NCI-H226 (cell line): ENCODE data around the gene PCDHA12.
"Not testable (repeated sequence)": the region's sequence is repeated elsewhere in the genome, so short reads cannot be mapped to it uniquely, and the experiment has no call there.

Source experiments
- DNase-seq: peaks from one replicate; pipeline ENCODE4 v3.0.0-alpha.2; 2015

PCDHA12 gene

DNA sequence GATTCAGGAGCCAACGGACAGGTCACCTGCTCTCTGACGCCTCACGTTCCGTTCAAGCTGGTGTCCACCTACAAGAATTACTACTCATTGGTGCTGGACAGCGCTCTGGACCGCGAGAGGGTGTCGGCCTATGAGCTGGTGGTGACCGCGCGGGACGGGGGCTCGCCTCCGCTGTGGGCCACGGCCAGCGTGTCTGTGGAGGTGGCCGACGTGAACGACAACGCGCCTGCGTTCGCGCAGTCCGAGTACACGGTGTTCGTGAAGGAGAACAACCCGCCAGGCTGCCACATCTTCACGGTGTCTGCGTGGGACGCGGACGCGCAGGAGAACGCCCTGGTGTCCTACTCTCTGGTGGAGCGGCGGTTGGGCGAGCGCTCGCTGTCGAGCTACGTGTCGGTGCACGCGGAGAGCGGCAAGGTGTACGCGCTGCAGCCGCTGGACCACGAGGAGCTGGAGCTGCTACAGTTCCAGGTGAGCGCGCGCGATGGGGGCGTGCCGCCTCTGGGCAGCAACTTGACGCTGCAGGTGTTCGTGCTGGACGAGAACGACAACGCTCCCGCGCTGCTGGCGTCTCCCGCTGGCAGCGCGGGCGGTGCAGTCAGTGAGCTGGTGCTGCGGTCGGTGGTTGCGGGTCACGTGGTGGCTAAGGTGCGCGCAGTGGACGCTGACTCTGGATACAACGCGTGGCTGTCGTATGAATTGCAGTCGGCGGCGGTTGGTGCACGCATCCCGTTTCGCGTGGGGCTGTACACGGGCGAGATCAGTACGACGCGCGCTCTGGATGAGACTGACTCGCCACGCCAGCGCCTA, 17.7 kb upstream of the PCDHA12 start:
- DNase-seq = no peak

GRCh38 chr5:140857987-140858240, 17.2 kb upstream of the PCDHA12 start:
- no peak for DNase-seq

GRCh38 chr5:140862441-140863295, 12.4 kb upstream of the PCDHA12 start:
- no peak for DNase-seq

DNA sequence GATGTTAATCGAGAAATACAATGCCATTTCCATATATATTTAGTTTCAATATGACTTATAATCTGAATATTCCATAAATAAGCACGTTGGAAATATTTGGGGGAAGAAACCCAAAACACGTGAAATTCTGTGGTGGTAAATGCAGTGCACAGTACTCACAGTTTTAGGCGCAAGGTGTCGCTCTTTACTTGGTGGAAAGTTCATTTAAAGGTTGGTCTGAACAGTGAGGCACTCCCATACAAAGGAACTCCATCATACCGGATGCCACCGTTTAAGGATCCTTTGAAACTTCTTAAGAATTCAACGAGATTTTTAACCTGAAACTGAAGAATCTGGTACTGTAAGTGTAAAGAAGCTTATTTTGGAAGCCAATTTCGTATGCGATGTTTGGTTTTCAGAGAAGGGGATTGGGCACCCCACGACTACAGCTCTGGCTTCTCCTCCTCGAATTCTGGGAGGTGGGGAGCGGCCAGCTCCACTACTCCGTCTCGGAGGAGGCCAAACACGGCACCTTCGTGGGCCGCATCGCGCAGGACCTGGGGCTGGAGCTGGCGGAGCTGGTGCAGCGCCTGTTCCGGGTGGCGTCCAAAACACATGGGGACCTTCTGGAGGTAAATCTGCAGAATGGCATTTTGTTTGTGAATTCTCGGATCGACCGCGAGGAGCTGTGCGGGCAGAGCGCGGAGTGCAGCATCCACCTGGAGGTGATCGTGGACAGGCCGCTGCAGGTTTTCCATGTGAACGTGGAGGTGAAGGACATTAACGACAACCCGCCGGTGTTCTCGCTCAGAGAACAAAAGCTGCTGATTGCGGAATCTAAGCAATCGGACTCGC, 6.2 kb upstream of the PCDHA12 start, which contains the start of gene PCDHA11:
TSS of gene PCDHA11 (plus strand) at position 237 of the 834 bp plus-strand sequence. CDS start at position 384, 147 bp downstream.
- peak; percentile 10 for DNase-seq

GRCh38 chr5:140869555-140869886, 5.6 kb upstream of the PCDHA12 start:
- DNase-seq = no peak

DNA sequence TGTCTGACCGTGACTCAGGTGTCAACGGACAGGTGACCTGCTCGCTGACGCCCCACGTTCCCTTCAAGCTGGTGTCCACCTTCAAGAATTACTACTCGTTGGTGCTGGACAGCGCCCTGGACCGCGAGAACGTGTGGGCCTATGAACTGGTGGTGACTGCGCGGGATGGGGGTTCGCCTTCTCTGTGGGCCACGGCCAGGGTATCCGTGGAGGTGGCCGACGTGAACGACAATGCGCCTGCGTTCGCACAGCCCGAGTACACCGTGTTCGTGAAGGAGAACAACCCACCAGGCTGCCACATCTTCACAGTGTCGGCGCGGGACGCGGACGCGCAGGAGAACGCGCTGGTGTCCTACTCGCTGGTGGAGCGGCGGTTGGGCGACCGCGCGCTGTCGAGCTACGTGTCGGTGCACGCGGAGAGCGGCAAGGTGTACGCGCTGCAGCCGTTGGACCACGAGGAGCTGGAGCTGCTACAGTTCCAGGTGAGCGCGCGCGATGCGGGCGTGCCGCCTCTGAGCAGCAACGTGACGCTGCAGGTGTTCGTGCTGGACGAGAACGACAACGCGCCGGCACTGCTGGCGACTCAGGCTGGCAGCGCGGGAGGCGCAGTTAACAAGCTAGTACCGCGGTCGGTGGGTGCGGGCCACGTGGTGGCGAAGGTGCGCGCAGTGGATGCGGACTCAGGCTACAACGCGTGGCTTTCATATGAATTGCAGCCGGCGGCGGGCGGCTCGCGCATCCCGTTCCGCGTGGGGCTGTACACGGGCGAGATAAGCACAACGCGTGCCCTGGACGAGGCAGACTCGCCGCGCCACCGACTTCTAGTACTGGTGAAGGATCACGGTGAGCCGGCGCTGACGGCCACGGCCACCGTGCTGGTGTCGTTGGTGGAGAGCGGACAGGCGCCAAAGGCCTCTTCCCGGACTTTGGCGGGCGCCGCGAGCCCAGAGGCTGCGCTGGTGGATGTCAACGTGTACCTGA, 4.6 kb upstream of the PCDHA12 start:
- DNase-seq = no peak

- not testable (repeated sequence) for DNase-seq
These were observed 1.6 kb downstream of the PCDHA12 start for GRCh38 chr5:140876541-140877261.

DNA sequence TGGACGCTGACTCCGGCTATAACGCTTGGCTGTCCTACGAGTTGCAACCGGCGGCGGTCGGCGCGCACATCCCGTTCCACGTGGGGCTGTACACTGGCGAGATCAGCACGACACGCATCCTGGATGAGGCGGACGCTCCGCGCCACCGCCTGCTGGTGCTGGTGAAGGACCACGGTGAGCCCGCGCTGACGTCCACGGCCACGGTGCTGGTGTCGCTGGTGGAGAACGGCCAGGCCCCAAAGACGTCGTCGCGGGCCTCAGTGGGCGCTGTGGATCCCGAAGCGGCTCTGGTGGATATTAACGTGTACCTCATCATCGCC, 2.1 kb downstream of the PCDHA12 start:
- no peak for DNase-seq

GRCh38 chr5:140881889-140882590, 6.9 kb downstream of the PCDHA12 start, which contains the start of gene PCDHA13:
PCDHA13 (plus strand) TSS chr5:140882124; CDS start chr5:140882269, 145 bp downstream.
- DNase-seq = peak; percentile 27

- DNase-seq = peak; percentile 16
These were observed 7.4 kb downstream of the PCDHA12 start for GRCh38 chr5:140882591-140882899.

- no peak for DNase-seq
These were observed 8.3 kb downstream of the PCDHA12 start for GRCh38 chr5:140883373-140883772.

- DNase-seq = no peak
These were observed 9.0 kb downstream of the PCDHA12 start for GRCh38 chr5:140883927-140884697.

DNA sequence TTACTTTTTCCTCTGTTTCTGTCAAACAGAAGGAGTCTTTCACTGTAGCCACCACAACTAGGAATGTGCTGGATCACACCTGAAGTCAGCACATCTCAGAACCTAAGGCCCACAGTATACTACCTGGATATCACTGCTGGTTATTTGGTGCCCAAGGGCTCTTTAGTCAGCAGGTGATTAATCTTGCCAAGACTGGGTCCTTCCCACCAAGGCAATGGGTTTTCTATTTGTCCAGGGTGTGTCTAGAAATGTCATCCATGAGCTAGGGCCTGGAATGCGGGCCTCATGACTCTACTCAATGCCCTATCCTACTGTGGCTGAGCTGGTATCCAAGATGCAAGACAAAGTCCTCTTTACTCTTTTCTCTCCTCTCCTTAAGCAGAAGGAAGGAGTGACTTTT, 41.2 kb downstream of the PCDHA12 start:
- DNase-seq = no peak

DNA sequence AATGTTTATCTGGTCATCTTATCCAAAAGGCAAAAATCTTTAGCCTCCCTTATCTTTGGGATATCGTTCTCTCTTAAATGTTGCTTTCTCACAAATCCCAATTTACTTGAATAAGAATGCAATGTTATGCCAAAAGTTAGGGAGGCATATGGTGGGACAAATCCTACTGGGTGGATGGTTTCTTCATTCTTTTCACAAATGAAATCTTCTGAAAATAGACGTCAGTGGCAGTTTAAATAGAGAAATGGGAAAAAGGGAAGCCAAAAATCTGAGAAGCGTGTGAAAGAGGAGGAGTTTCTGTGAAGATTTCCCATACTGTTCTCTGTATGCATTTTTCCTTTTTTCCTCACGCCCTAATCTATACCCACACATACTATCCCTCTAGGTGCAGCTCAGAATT, 48.5 kb downstream of the PCDHA12 start:
- DNase-seq = no peak

GRCh38 chr5:140925806-140926442, 50.8 kb downstream of the PCDHA12 start, which contains the start of gene PCDHAC1:
PCDHAC1 (plus strand) TSS chr5:140926299; CDS start chr5:140926893, 594 bp downstream.
- DNase-seq = peak; percentile 52

DNA sequence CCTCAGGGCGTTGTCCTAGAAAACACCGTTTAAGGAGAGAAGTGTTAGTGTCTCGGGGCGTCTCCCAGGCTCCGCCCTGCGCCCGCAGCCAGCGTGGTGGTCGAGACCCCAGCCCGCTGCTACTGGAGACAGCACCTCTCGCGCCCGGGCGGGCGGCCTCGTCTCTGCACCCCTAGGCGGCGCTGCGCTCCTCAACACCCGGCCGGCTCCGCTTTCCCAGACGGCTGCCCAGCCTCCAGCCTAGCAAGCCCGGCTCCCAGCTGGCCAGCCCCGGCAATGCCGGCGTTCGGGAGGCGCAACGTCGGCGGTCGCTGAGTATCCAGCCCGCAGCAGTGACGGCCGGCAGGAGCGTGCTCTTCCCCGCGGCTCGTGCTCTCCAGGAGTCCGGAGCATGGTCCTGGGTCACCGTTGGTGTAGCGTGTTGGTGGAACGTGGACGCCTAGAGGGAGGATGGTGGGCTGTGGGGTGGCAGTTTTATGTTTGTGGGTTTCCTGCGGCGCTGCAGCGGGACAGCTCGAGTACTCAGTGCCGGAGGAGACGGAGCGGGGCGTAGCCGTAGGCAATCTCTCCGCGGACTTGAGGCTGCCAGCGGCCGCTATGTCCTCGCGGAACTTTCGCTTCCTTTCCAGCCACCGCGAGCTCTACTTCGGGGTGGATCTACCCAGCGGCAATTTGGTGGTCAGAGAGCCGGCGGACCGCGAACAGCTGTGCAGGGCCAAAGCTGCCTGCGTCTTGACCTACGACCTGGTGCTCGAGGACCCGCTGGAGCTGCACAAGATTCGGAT, 51.5 kb downstream of the PCDHA12 start:
- DNase-seq = peak; percentile 65

DNA sequence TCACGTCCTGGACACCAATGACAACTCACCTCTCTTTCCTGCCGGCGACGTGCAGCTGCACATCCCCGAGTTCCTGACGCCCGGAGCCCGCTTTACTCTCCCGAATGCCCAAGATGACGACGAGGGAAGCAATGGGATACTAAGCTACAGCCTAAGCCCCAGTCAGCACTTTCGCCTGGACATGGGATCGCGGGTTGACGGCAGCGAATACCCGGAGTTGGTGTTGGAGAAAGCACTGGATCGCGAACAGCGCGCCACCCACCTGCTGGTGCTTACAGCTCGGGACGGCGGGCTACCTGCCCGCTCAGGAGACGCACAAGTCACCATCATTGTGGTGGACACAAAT, 52.1 kb downstream of the PCDHA12 start:
- no peak for DNase-seq
